ENCODE results near the gene COL18A1.
A peak's percentile ranks its signal among the peaks of the same experiment; 100 is the strongest.
"Not testable (repeated sequence)": the region's sequence is repeated elsewhere in the genome, so short reads cannot be mapped to it uniquely, and the experiment has no call there.

Gene COL18A1

GRCh38 chr21:45492765-45493164 lies 87.8 kb downstream of the COL18A1 start:
- Mint-ChIP-seq H3K36me3 (no peaks in the 10 kb centered on the region), H3K4me3 (no peak overlapping the region), H3K4me1 (no peaks in the 10 kb centered on the region), H3K27me3 (no peaks in the 10 kb centered on the region), H3K9me3 (no peaks in the 10 kb centered on the region), H3K27ac (no peak overlapping the region)
- CTCF ChIA-PET, result no interaction called here
- no peak for DNase-seq

- H3K27ac Mint-ChIP-seq, result no peak overlapping the region
- no peaks in the 10 kb centered on the region for H3K27me3 Mint-ChIP-seq
- H3K4me1 Mint-ChIP-seq, result no peaks in the 10 kb centered on the region
- H3K4me3 Mint-ChIP-seq, result no peak overlapping the region
- H3K9me3 Mint-ChIP-seq, result no peaks in the 10 kb centered on the region
- CTCF ChIA-PET, result no interaction called here
- no peaks in the 10 kb centered on the region for H3K36me3 Mint-ChIP-seq
- no peak for DNase-seq
Observed at GRCh38 chr21:45493401-45494001, 88.5 kb downstream of the COL18A1 start.

DNA sequence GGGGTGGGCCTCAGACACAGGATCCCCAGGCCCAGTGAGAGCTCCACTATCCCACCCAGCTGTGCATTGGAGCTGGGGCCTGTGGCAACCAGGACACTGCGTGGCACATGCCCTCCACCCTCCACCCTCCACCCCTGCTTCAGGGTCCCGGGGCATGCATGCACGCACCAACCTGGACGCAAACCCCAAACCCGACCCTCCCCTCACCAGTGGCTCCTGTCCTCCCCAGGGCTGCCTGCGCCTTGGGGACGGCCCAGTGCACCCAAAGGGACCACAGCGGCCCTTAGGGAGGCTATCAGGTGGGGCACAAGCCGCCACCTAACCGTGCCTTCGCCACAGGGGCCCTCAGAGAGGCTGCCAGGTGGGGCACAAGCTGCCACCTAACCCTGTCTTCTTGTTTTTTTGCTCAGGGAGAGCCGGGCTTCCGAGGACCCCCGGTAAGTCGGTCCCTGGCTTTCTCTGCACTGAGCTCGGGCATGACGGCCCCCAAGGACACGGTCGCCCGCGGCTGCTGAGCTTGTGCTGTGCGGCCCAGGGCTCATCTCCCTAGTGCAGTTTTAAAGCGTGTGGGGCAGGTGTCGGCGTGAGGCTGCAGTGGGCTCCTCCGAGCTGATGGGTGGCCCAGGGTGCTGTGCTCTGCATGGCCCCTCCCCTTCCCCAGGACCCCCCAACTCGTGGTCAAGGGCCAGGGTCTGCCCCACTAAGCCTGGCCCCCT lies 89.3 kb downstream of the COL18A1 start:
- Mint-ChIP-seq H3K4me3 (no peak overlapping the region), H3K4me1 (no peaks in the 10 kb centered on the region), H3K27me3 (no peaks in the 10 kb centered on the region), H3K36me3 (no peaks in the 10 kb centered on the region), H3K27ac (no peak overlapping the region), H3K9me3 (peaks cover 3% of the 10 kb centered on the region)
- DNase-seq, result no peak
- CTCF ChIA-PET, result no interaction called here

DNA sequence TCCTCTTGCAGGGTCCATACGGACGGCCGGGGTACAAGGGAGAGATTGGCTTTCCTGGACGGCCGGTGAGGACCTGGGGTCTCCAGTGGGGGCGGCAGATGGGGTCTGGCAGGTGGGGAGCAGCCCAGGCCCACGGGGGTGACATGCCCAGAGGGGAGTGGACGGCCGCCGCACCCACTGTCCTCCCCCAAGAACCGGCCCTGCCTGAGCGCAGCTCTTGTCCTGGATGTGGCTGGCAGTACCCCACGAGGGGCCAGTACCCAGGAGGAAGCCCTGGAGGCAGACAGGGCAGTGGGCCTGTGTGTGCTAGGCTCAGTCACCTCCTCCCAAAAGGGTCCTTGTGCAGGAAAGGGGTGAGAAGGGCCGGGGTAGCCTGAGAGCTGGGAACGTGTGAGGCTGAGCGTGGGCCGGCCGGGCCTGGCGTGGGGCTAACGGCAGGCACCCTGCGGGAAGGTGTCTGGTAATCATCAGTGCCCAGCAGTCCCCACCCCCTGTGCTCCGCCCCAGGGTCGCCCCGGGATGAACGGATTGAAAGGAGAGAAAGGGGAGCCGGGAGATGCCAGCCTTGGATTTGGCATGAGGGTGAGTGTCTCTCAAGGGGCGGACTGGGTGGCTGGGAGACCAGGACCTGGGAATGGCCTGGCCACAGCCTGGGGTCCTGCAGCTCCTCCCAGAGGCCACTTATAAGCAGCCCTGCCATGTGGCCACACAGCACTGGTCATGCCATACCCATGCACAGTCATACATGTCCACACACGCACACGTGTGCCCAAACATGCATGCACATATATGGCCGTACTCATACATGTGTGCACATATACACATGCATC lies 90.1 kb downstream of the COL18A1 start:
- no peaks in the 10 kb centered on the region for H3K4me1 Mint-ChIP-seq
- peaks cover 10% of the 10 kb centered on the region for H3K9me3 Mint-ChIP-seq
- no peak overlapping the region for H3K27ac Mint-ChIP-seq
- CTCF ChIA-PET, result no interaction called here
- H3K4me3 Mint-ChIP-seq, result no peak overlapping the region
- H3K27me3 Mint-ChIP-seq, result no peaks in the 10 kb centered on the region
- no peaks in the 10 kb centered on the region for H3K36me3 Mint-ChIP-seq
- DNase-seq, result no peak

DNA sequence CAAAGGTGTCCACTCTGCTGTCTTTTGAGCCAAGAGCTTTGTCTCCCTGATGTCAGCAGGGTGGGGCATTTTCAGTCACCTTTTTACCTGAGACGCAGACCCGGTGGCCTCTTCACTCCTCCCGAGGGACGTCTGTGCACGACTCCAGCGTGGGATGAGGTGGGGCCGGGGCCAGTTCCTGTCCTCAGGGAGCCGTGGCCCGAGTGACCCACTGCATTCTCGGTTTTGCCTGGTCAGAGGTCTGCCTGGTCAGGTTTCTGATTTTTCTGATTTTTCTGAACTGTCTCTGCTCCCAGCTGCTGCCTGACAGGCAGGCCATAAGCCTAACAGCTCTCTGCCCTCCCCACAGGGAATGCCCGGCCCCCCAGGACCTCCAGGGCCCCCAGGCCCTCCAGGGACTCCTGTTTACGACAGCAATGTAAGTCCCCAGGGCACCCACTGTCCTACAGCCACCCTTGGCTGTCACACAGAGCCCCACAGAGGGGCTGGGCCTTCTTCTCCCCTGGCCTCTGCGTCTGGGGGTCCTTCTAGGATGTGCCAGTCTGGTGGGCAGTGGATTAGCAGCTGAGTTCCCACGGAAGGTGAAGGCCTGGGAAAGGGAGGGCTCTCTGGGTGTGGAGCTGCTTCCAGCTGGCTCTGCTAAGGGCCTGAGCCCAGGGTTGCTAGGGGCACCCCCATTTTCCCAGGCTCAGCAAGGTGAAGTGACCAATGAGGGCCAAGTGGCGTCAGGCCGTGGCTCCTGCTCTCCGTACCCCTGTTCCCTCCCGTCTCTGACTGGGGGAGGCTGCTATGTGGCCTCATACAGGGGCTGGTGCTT lies 91.4 kb downstream of the COL18A1 start:
- CTCF ChIA-PET, result no interaction called here
- Mint-ChIP-seq H3K27ac (no peak overlapping the region), H3K9me3 (peaks cover 10% of the 10 kb centered on the region), H3K27me3 (no peaks in the 10 kb centered on the region), H3K36me3 (no peaks in the 10 kb centered on the region), H3K4me1 (no peaks in the 10 kb centered on the region), H3K4me3 (no peak overlapping the region)
- no peak for DNase-seq

GRCh38 chr21:45496968-45497845 lies 92.2 kb downstream of the COL18A1 start:
- H3K27ac Mint-ChIP-seq, result no peak overlapping the region
- peaks cover 10% of the 10 kb centered on the region for H3K9me3 Mint-ChIP-seq
- H3K27me3 Mint-ChIP-seq, result no peaks in the 10 kb centered on the region
- H3K36me3 Mint-ChIP-seq, result no peaks in the 10 kb centered on the region
- no peak overlapping the region for H3K4me3 Mint-ChIP-seq
- H3K4me1 Mint-ChIP-seq, result no peaks in the 10 kb centered on the region
- DNase-seq, result no peak
- CTCF ChIA-PET, result no interaction called here

- H3K4me1 Mint-ChIP-seq, result no peaks in the 10 kb centered on the region
- H3K27me3 Mint-ChIP-seq, result no peaks in the 10 kb centered on the region
- no peaks in the 10 kb centered on the region for H3K36me3 Mint-ChIP-seq
- CTCF ChIA-PET, result no interaction called here
- peaks cover 10% of the 10 kb centered on the region for H3K9me3 Mint-ChIP-seq
- H3K4me3 Mint-ChIP-seq, result no peak overlapping the region
- H3K27ac Mint-ChIP-seq, result no peak overlapping the region
- no peak for DNase-seq
Observed at GRCh38 chr21:45497846-45498645, 93.1 kb downstream of the COL18A1 start.

GRCh38 chr21:45498646-45499000 lies 93.7 kb downstream of the COL18A1 start:
- no peak overlapping the region for H3K27ac Mint-ChIP-seq
- no peaks in the 10 kb centered on the region for H3K27me3 Mint-ChIP-seq
- no peak for DNase-seq
- no peak overlapping the region for H3K4me3 Mint-ChIP-seq
- CTCF ChIA-PET, result no interaction called here
- peaks cover 10% of the 10 kb centered on the region for H3K9me3 Mint-ChIP-seq
- no peaks in the 10 kb centered on the region for H3K36me3 Mint-ChIP-seq
- H3K4me1 Mint-ChIP-seq, result no peaks in the 10 kb centered on the region

GRCh38 chr21:45499201-45499750 lies 94.3 kb downstream of the COL18A1 start:
- Mint-ChIP-seq H3K4me3 (no peak overlapping the region), H3K27me3 (no peaks in the 10 kb centered on the region), H3K27ac (peak overlapping the region; percentile 11), H3K9me3 (peaks cover 10% of the 10 kb centered on the region), H3K4me1 (no peaks in the 10 kb centered on the region), H3K36me3 (no peaks in the 10 kb centered on the region)
- DNase-seq, result no peak
- CTCF ChIA-PET, result no interaction called here

DNA sequence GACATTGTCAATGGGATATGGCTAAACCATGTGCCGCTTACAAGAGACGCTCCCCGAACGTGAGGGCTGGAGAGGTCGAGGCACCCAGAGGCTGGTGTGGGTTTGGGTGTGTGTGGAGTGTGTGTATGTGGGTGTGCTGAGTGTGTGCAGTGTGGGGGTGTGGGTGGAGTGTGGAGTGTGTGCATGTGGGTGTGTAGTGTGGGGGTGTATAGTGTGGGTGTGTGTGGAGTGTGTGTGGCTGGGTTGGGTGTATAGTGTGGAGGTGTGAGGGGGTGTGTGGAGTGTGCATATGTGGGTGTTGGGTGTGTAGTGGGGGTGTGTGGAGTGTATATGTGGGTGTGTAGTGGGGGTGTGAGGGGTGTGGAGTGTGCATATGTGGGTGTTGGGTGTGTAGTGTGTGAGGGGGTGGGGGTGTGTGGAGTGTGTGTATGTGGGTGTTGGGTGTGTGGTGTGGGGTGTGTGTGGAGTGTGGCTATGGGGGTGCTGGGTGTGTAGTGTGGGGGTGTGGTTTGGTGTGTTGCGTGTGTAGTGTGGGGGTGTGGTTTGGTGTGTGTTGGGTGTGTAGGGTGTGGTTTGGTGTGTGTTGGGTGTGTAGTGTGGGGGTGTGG lies 95.1 kb downstream of the COL18A1 start:
- no peaks in the 10 kb centered on the region for H3K4me1 Mint-ChIP-seq
- no peak for DNase-seq
- CTCF ChIA-PET, result no interaction called here
- H3K4me3 Mint-ChIP-seq, result no peak overlapping the region
- no peaks in the 10 kb centered on the region for H3K27me3 Mint-ChIP-seq
- H3K9me3 Mint-ChIP-seq, result peaks cover 10% of the 10 kb centered on the region
- no peak overlapping the region for H3K27ac Mint-ChIP-seq
- H3K36me3 Mint-ChIP-seq, result no peaks in the 10 kb centered on the region

DNA sequence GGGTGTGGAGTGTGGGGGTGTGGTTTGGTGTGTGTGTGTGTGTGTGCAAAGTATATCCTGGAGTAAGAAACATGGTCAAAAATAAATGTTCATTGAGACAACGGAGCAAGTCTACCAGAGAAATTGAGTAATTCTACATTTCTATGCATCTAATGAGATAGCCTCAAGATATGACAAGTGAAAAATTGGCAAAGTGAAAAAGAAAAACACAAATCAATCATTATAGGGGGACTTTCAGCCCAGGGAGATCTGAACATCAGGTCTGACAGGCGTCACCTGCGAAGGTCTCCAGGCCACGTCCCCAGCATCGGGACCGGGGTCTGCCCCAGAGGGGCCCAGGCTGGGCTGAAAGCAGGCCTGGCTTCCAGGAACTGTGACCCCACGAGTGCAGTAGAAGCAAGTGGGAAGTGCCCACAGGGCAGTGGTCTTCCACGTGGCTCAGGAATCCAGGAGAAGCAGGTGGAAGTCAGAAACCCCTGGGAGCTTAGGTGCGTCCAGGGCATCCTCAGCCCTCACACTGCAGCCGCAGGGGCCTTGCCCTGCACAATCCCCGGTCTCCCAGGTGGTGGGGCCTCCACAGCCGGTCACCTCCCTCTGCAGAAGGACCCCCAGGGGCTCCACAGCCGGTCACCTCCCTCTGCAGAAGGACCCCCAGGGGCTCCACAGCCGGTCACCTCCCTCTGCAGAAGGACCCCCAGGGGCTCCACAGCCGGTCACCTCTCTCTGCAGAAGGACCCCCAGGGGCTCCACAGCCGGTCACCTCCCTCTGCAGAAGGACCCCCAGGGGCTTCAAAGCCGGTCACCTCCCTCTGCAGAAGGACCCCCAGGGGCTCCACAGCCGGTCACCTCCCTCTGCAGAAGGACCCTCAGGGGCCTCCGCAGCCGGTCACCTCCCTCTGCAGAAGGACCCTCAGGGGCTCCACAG lies 96.4 kb downstream of the COL18A1 start:
- not testable (repeated sequence) for H3K4me3 Mint-ChIP-seq, H3K27me3 Mint-ChIP-seq

GRCh38 chr21:45502006-45502345 lies 97.0 kb downstream of the COL18A1 start:
- H3K4me3 Mint-ChIP-seq, result no peak overlapping the region
- H3K27me3 Mint-ChIP-seq, result no peaks in the 10 kb centered on the region
- H3K4me1 Mint-ChIP-seq, result no peaks in the 10 kb centered on the region
- H3K36me3 Mint-ChIP-seq, result no peaks in the 10 kb centered on the region
- no peak for DNase-seq
- CTCF ChIA-PET, result no interaction called here
- H3K9me3 Mint-ChIP-seq, result peaks cover 10% of the 10 kb centered on the region
- H3K27ac Mint-ChIP-seq, result no peak overlapping the region

More for the DNA sequence above, 96.4 kb downstream of the COL18A1 start:
- H3K4me1 Mint-ChIP-seq, CTCF ChIA-PET, H3K27ac Mint-ChIP-seq, DNase-seq, H3K36me3 Mint-ChIP-seq: not testable (repeated sequence)
- H3K9me3 Mint-ChIP-seq, result peaks cover 10% of the 10 kb centered on the region
